Spleen (tissue), 11 donors: ENCODE results near the gene TOM1L1. TPM values are rescaled to one million over a fixed set of nuclear protein-coding genes. Genes with fewer than 3 reads are reported as not detected.

ENCODE experiments used
- DNase-seq: peaks from one replicate; pipeline ENCODE4 v3.0.0-alpha.2; 2020
- H3K27ac ChIP-seq, 8 donors: fragments of 200-600 bp; sonication (generic) in 7 of 8; 1 replicate in 4 of 8; 2 replicates in 4 of 8; pipeline versions ENCODE4 v1.5.0 to v1.8.0; 2016 to 2021; ENCODE audit warnings: inconsistent platforms in 4 of 8, mild to moderate bottlenecking in 4 of 8, moderate library complexity in 1 of 8
- H3K27me3 ChIP-seq, 7 donors: fragments of 200-600 bp; sonication (generic) in 6 of 7; replicated peaks in 1 of 7; 1 replicate in 4 of 7; 2 replicates in 3 of 7; pipeline versions ENCODE4 v1.5.0 to v1.8.0; 2016 to 2021; ENCODE audit warnings: inconsistent platforms in 3 of 7, mild to moderate bottlenecking in 1 of 7
- H3K36me3 ChIP-seq, 6 donors: fragments of 200-600 bp; sonication (generic) in 5 of 6; 1 replicate in 4 of 6; 2 replicates in 2 of 6; pipeline versions ENCODE4 v1.5.0 to v1.8.0; 2016 to 2021; ENCODE audit warnings: inconsistent platforms in 2 of 6
- H3K4me1 ChIP-seq, 6 donors: fragments of 200-600 bp; sonication (generic) in 5 of 6; 1 replicate in 3 of 6; 2 replicates in 3 of 6; pipeline versions ENCODE4 v1.5.0 to v1.8.0; 2016 to 2021; ENCODE audit warnings: inconsistent platforms in 3 of 6
- H3K4me3 ChIP-seq, 8 donors: fragments of 200-600 bp; sonication (generic) in 7 of 8; 1 replicate in 4 of 8; 2 replicates in 4 of 8; pipeline versions ENCODE4 v1.5.0 to v1.8.0; 2016 to 2021; ENCODE audit warnings: inconsistent platforms in 4 of 8, mild to moderate bottlenecking in 4 of 8, moderate library complexity in 2 of 8
- H3K9me3 ChIP-seq, 8 donors: fragments of 200-600 bp; sonication (generic) in 7 of 8; 1 replicate in 4 of 8; 2 replicates in 4 of 8; pipeline versions ENCODE4 v1.5.0 to v1.8.0; 2016 to 2021; ENCODE audit warnings: inconsistent platforms in 4 of 8
- CTCF ChIP-seq, 11 experiments: fragments of 200-600 bp in 7 of 11; fragments of 450-650 bp in 4 of 11; sonication (generic) in 4 of 11; IDR thresholded peaks in 8 of 11; conservative IDR thresholded peaks in 3 of 11; 1 replicate in 7 of 11; 2 replicates in 4 of 11; pipeline versions ENCODE4 v1.4.0 to v1.8.0; 2016 to 2021; ENCODE audit warnings: antibody characterized with exemption in 11 of 11, inconsistent platforms in 4 of 11, mild to moderate bottlenecking in 1 of 11
- POLR2A ChIP-seq, 3 donors: fragments of 450-650 bp; IDR thresholded peaks; one replicate each; pipeline ENCODE4 v1.5.1; 2017; ENCODE audit warnings: antibody characterized with exemption in 3 of 3, mild to moderate bottlenecking in 1 of 3
- POLR2AphosphoS5 ChIP-seq, 3 donors: sonication (generic); formaldehyde crosslinking; IDR thresholded peaks; one replicate each; pipeline ENCODE4 v1.5.1; 2017; ENCODE audit warnings: antibody characterized with exemption in 3 of 3
- WGBS, 5 donors: extraction: QIAGEN DNeasy Blood & Tissue Kit in 3 of 5; methylation state at CpG; one replicate each; pipeline versions ENCODE4 v1.1.5 to v1.1.7; 2013 to 2018; 5-methylcytosine and 5-hydroxymethylcytosine counted together
- intact Hi-C: fragments of 100-400 bp; cut with DNase I; formaldehyde crosslinking; loops from one replicate; pipeline ENCODE4 v1.15.0; 2023; ENCODE audit warnings: low total_unique reads
- polyA plus RNA-seq, 3 donors: library from polyadenylated mRNA; stranded (reverse); fragments of 200-250 nt; gene quantifications; one replicate each; pipeline ENCODE4 v1.2.1, GENCODE V29; 2013
- total RNA-seq, 7 donors: library from RNA; depleted of rRNA in 3 of 7; stranded (reverse); fragments of >200 nt in 3 of 7; fragmentation: NEBNext Ultra II Directional in 4 of 7; extraction: Animal tissue kit (Norgen Biotek cat#: 25700) in 4 of 7; gene quantifications; one replicate each; pipeline versions ENCODE4 v1.1.0 to v1.2.1, GENCODE V29; 2016 to 2021
- donor health status: healthy with polysubstance abuse.
- donor health status: DM: no; HTN: no; CAD: no; lungs with moderate emphysema.
- donor health status: DM: no; HTN: no; CAD: no.
- donor health status: Bipolar disorder and iron deficiency.
- donor health status: healthy.
- donor health status: DM: no; HTN: no; CAD: no.
- donor health status: DM: yes; HTN: yes; CAD: no.

The TOM1L1 gene
- total and polyA plus RNA-seq, 10 donors, result 2.3 to 14.3 (median 4.2) TPM

DNA sequence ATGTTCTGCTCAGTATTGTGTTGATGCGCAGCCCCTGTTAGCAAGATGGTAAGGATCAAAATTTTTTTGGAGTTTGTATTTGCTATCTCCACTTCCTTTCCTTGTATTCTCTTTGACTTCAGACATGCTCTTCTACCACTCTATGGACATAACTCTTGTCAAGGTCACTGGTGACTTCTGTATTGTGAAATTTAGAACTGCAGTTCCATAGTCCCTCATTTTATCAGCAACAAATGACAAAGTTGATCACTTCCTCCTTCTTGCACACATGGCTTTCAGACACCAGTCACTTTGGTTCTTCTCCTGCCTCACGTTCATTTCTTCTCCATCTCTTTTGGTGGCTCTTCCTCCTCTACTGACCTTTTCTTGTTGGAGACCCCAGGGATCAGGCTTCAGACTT lies 46.7 kb downstream of the TOM1L1 start:
- DNase-seq, result no peak
- TF ChIP-seq CTCF (IDR thresholded peaks at IDR 0.05 in 8 of 11, conservative IDR thresholded peaks at IDR 0.05 in 3 of 11), result no peak
- no peak for TF ChIP-seq POLR2AphosphoS5 (IDR thresholded peaks at IDR 0.05)
- no peak for TF ChIP-seq POLR2A (IDR thresholded peaks at IDR 0.05)
- intact Hi-C loops, result no loop called here
- no peaks in the 10 kb centered on the region for H3K9me3 ChIP-seq
- no peaks in the 10 kb centered on the region for H3K4me1 ChIP-seq
- H3K27ac ChIP-seq, result no peak overlapping the region
- peaks cover 0 to 5% (median 0%) of the 10 kb centered on the region in 6 donors for H3K36me3 ChIP-seq
- 66 to 85% (median 76%) methylated on average over 2 of the region's 2 CpGs for WGBS, 5 donors
- H3K4me3 ChIP-seq, result no peak overlapping the region
- H3K27me3 ChIP-seq, result no peaks in the 10 kb centered on the region

DNA sequence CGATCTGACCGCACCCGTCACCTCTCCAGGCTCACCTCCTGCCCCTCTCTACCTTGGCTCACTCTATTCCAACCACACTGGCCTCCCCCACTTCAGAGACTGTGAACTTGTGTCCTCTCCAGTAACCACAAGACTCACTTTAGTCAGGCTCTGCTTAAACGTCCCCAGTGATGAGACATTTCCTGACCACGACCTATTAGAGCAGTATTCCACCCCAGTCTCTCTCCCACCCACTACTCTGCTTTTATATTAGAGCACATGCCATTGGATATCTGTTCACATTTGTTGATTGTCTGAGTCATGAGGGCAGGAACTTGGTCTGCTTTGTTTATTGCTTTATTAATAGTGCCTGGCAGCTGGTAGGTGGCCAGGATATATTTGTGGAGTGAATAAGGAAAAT lies 47.7 kb downstream of the TOM1L1 start:
- TF ChIP-seq CTCF (IDR thresholded peaks at IDR 0.05 in 8 of 11, conservative IDR thresholded peaks at IDR 0.05 in 3 of 11) (no peak), POLR2A (IDR thresholded peaks at IDR 0.05) (no peak), POLR2AphosphoS5 (IDR thresholded peaks at IDR 0.05) (no peak)
- Histone ChIP-seq H3K9me3 (no peaks in the 10 kb centered on the region), H3K27me3 (no peaks in the 10 kb centered on the region), H3K4me3 (no peak overlapping the region), H3K4me1 (no peaks in the 10 kb centered on the region), H3K36me3 (peaks cover 0 to 15% (median 3%) of the 10 kb centered on the region in 6 donors), H3K27ac (no peak overlapping the region)
- no peak for DNase-seq
- WGBS, 5 donors, result 50 to 61% (median 57%) methylated on average over 5 of the region's 5 CpGs
- intact Hi-C loops, result no loop called here

GRCh38 chr17:54950116-54950515 lies 49.5 kb downstream of the TOM1L1 start:
- DNase-seq, result no peak
- no peaks in the 10 kb centered on the region for H3K9me3 ChIP-seq
- H3K4me1 ChIP-seq, result no peaks in the 10 kb centered on the region
- intact Hi-C loops, result no loop called here
- H3K27ac ChIP-seq, result no peak overlapping the region
- H3K27me3 ChIP-seq, result no peaks in the 10 kb centered on the region
- TF ChIP-seq CTCF (IDR thresholded peaks at IDR 0.05 in 8 of 11, conservative IDR thresholded peaks at IDR 0.05 in 3 of 11), result no peak
- TF ChIP-seq POLR2AphosphoS5 (IDR thresholded peaks at IDR 0.05), result no peak
- H3K36me3 ChIP-seq, result peaks cover 0 to 22% (median 3%) of the 10 kb centered on the region in 6 donors
- 92 to 96% (median 95%) methylated on average over 2 of the region's 2 CpGs for WGBS, 5 donors
- H3K4me3 ChIP-seq, result no peak overlapping the region

- no peak for DNase-seq
- no peaks in the 10 kb centered on the region for H3K9me3 ChIP-seq
- intact Hi-C loops, result no loop called here
- no peak overlapping the region for H3K4me3 ChIP-seq
- H3K4me1 ChIP-seq, result no peaks in the 10 kb centered on the region
- no peak for TF ChIP-seq CTCF (IDR thresholded peaks at IDR 0.05 in 8 of 11, conservative IDR thresholded peaks at IDR 0.05 in 3 of 11)
- no peak for TF ChIP-seq POLR2A (IDR thresholded peaks at IDR 0.05)
- TF ChIP-seq POLR2AphosphoS5 (IDR thresholded peaks at IDR 0.05), result no peak
- WGBS, 5 donors, result 75 to 96% (median 79%) methylated on average over 4 of the region's 4 CpGs
- H3K27me3 ChIP-seq, result no peaks in the 10 kb centered on the region
- no peak overlapping the region for H3K27ac ChIP-seq
- H3K36me3 ChIP-seq, result peaks cover 0 to 25% (median 3%) of the 10 kb centered on the region in 6 donors
Observed at GRCh38 chr17:54951286-54951685, 50.6 kb downstream of the TOM1L1 start.
